Liver (tissue), 9 donors: Measurements from ENCODE around the gene CD81. TPM values are rescaled to one million over a fixed set of nuclear protein-coding genes. Genes with fewer than 3 reads are reported as not detected.

Experiments used
- DNase-seq: peaks from one replicate; pipeline ENCODE4 v3.0.0-alpha.2; 2017; ENCODE audit warnings: low spot score
- H3K27ac ChIP-seq, 2 donors: one replicate each; pipeline ENCODE4 v1.7.0; 2013; ENCODE audit warnings: inconsistent platforms in 2 of 2, low read length in 2 of 2, control low read depth in 1 of 2, low read depth in 1 of 2, mild to moderate bottlenecking in 1 of 2
- H3K27me3 ChIP-seq, 4 donors: one replicate each; pipeline versions ENCODE4 v1.6.1 to v1.7.0; 2013; ENCODE audit warnings: low read length in 3 of 4, inconsistent platforms in 1 of 4, mild to moderate bottlenecking in 1 of 4, moderate library complexity in 1 of 4; ENCODE audit not compliant: control insufficient read depth in 4 of 4, insufficient read depth in 4 of 4
- H3K36me3 ChIP-seq, 4 donors: one replicate each; pipeline versions ENCODE4 v1.6.1 to v1.7.0; 2013; ENCODE audit warnings: low read length in 3 of 4, mild to moderate bottlenecking in 3 of 4, low read depth in 1 of 4, moderate library complexity in 1 of 4; ENCODE audit not compliant: control insufficient read depth in 4 of 4, insufficient read depth in 3 of 4
- H3K4me1 ChIP-seq, 4 donors: one replicate each; pipeline versions ENCODE4 v1.6.1 to v1.7.0; 2013; ENCODE audit warnings: low read length in 3 of 4, mild to moderate bottlenecking in 3 of 4, moderate library complexity in 1 of 4; ENCODE audit not compliant: control insufficient read depth in 4 of 4, insufficient read depth in 4 of 4
- H3K4me3 ChIP-seq, 3 donors: one replicate each; pipeline versions ENCODE4 v1.6.1 to v1.7.0; 2013; ENCODE audit warnings: low read length in 3 of 3, control low read depth in 1 of 3, low read depth in 1 of 3, mild to moderate bottlenecking in 1 of 3
- H3K9ac ChIP-seq, 2 donors: one replicate each; pipeline ENCODE4 v1.7.0; 2013; ENCODE audit warnings: low read length in 2 of 2, mild to moderate bottlenecking in 2 of 2, moderate library complexity in 2 of 2, control low read depth in 1 of 2, low read depth in 1 of 2
- H3K9me3 ChIP-seq, 4 donors: one replicate each; pipeline versions ENCODE4 v1.6.1 to v1.7.0; 2013; ENCODE audit warnings: low read length in 3 of 4; ENCODE audit not compliant: control insufficient read depth in 4 of 4
- ATF3 ChIP-seq: IDR thresholded peaks from 2 replicates; pipeline ENCODE4 v1.6.1; 2016; ENCODE audit warnings: antibody characterized with exemption
- CTCF ChIP-seq: fragments of 150-350 bp; IDR thresholded peaks from 2 replicates; pipeline ENCODE4 v1.5.1; 2017; ENCODE audit warnings: improper control_type of control experiment, low read depth, low read length; ENCODE audit not compliant: missing input control
- EGR1 ChIP-seq, 2 donors: IDR thresholded peaks; 2 replicates each; pipeline ENCODE4 v1.6.1; 2016 to 2018; ENCODE audit warnings: antibody characterized with exemption in 2 of 2, low read depth in 2 of 2
- FOXA1 ChIP-seq: IDR thresholded peaks from 2 replicates; pipeline ENCODE4 v1.6.1; 2016; ENCODE audit warnings: antibody characterized with exemption
- FOXA2 ChIP-seq: IDR thresholded peaks from 2 replicates; pipeline ENCODE4 v1.6.1; 2016; ENCODE audit warnings: antibody characterized with exemption
- GABPA ChIP-seq, 2 donors: IDR thresholded peaks in 1 of 2; conservative IDR thresholded peaks in 1 of 2; 2 replicates each; pipeline ENCODE4 v1.6.1; 2016; ENCODE audit warnings: antibody characterized with exemption in 2 of 2, mild to moderate bottlenecking in 1 of 2, moderate library complexity in 1 of 2
- HNF4A ChIP-seq, 2 donors: conservative IDR thresholded peaks; 2 replicates each; pipeline ENCODE4 v1.6.1; 2016; ENCODE audit warnings: antibody characterized with exemption in 2 of 2, mild to moderate bottlenecking in 2 of 2
- HNF4G ChIP-seq: IDR thresholded peaks from 2 replicates; pipeline ENCODE4 v1.6.1; 2016; ENCODE audit warnings: antibody characterized with exemption
- JUND ChIP-seq, 2 donors: IDR thresholded peaks; 2 replicates each; pipeline ENCODE4 v1.6.1; 2016; ENCODE audit warnings: antibody characterized with exemption in 2 of 2
- MAX ChIP-seq: IDR thresholded peaks from 2 replicates; pipeline ENCODE4 v1.6.1; 2016; ENCODE audit warnings: antibody characterized with exemption
- NR2F2 ChIP-seq: IDR thresholded peaks from 2 replicates; pipeline ENCODE4 v1.6.1; 2016; ENCODE audit warnings: antibody characterized with exemption
- RAD21 ChIP-seq, 2 donors: IDR thresholded peaks; 2 replicates each; pipeline ENCODE4 v1.6.1; 2016; ENCODE audit warnings: antibody characterized with exemption in 2 of 2, mild to moderate bottlenecking in 2 of 2
- RXRA ChIP-seq, 2 donors: IDR thresholded peaks; 2 replicates each; pipeline ENCODE4 v1.6.1; 2017 to 2018; ENCODE audit warnings: antibody characterized with exemption in 2 of 2, mild to moderate bottlenecking in 1 of 2
- SP1 ChIP-seq: IDR thresholded peaks from 2 replicates; pipeline ENCODE4 v1.6.1; 2018; ENCODE audit warnings: antibody characterized with exemption, mild to moderate bottlenecking
- TAF1 ChIP-seq: conservative IDR thresholded peaks from 2 replicates; pipeline ENCODE4 v1.6.1; 2016; ENCODE audit warnings: antibody characterized with exemption, mild to moderate bottlenecking
- YY1 ChIP-seq: IDR thresholded peaks from 2 replicates; pipeline ENCODE4 v1.6.1; 2016; ENCODE audit warnings: antibody characterized with exemption, mild to moderate bottlenecking
- ZBTB33 ChIP-seq: IDR thresholded peaks from 2 replicates; pipeline ENCODE4 v1.6.1; 2016; ENCODE audit warnings: antibody characterized with exemption
- WGBS: extraction: QIAGEN DNeasy Blood & Tissue Kit; methylation state at CpG from one replicate; pipeline ENCODE4 v1.1.7; 2013; 5-methylcytosine and 5-hydroxymethylcytosine counted together
- polyA plus RNA-seq, 2 donors: library from polyadenylated mRNA; stranded (reverse) in 1 of 2; unstranded in 1 of 2; fragments of 200-250 nt in 1 of 2; fragments of >200 nt in 1 of 2; fragmentation: Nextera tagmentation in 1 of 2; extraction: Ambion mirVana in 1 of 2; gene quantifications; one replicate each; pipeline versions ENCODE4 v1.2.1 to v1.2.3, GENCODE V29; 2013 to 2015
- total RNA-seq, 2 donors: library from RNA; depleted of rRNA; stranded (reverse); fragments of >200 nt; gene quantifications; one replicate each; pipeline ENCODE4 v1.2.3, GENCODE V29; 2014
- donor health status: healthy.
- donor health status: healthy.
- donor health status: healthy.
- donor health status: healthy.
- donor health status: healthy.

Gene CD81
- total and polyA plus RNA-seq, 4 donors: 76.9 to 712 (median 164) TPM

- WGBS: 79% methylated on average over 14 of the region's 14 CpGs
- Histone ChIP-seq H3K4me1 (no peaks in the 10 kb centered on the region), H3K27ac (no peak overlapping the region), H3K27me3 (no peaks in the 10 kb centered on the region), H3K36me3 (no peaks in the 10 kb centered on the region), H3K9ac (no peak overlapping the region), H3K4me3 (no peak overlapping the region), H3K9me3 (no peaks in the 10 kb centered on the region)
- no peak for DNase-seq
- TF ChIP-seq FOXA1: no peak
- no peak for TF ChIP-seq TAF1
- TF ChIP-seq HNF4A (conservative IDR thresholded peaks at IDR 0.05): no peak
- TF ChIP-seq HNF4G: no peak
- TF ChIP-seq YY1: no peak
- TF ChIP-seq GABPA (IDR thresholded peaks at IDR 0.05 in 1 of 2, conservative IDR thresholded peaks at IDR 0.05 in 1 of 2): no peak
- no peak for TF ChIP-seq FOXA2
- TF ChIP-seq EGR1 (IDR thresholded peaks at IDR 0.05; ENCODE audit: low read depth in 2 of 2): no peak
- no peak for TF ChIP-seq ZBTB33
- no peak for TF ChIP-seq JUND (IDR thresholded peaks at IDR 0.05)
- no peak for TF ChIP-seq SP1
Observed at GRCh38 chr11:2426826-2427521, 49.9 kb downstream of the CD81 start.

- no peak for DNase-seq
- WGBS: 64% methylated on average over 12 of the region's 12 CpGs
- Histone ChIP-seq H3K4me3 (no peak overlapping the region), H3K4me1 (no peaks in the 10 kb centered on the region), H3K36me3 (no peaks in the 10 kb centered on the region), H3K27me3 (no peaks in the 10 kb centered on the region), H3K27ac (no peak overlapping the region), H3K9ac (no peak overlapping the region), H3K9me3 (no peaks in the 10 kb centered on the region)
- TF ChIP-seq RXRA (IDR thresholded peaks at IDR 0.05): no peak
- TF ChIP-seq FOXA1: no peak
- TF ChIP-seq SP1: no peak
- TF ChIP-seq ATF3: no peak
- TF ChIP-seq EGR1 (IDR thresholded peaks at IDR 0.05; ENCODE audit: low read depth in 2 of 2): no peak
- no peak for TF ChIP-seq GABPA (IDR thresholded peaks at IDR 0.05 in 1 of 2, conservative IDR thresholded peaks at IDR 0.05 in 1 of 2)
- no peak for TF ChIP-seq CTCF
- TF ChIP-seq ZBTB33: no peak
- no peak for TF ChIP-seq RAD21 (IDR thresholded peaks at IDR 0.05)
- no peak for TF ChIP-seq YY1
- TF ChIP-seq TAF1: no peak
- no peak for TF ChIP-seq MAX
- TF ChIP-seq HNF4A (conservative IDR thresholded peaks at IDR 0.05): no peak
- TF ChIP-seq NR2F2: no peak
Observed at GRCh38 chr11:2427721-2428321, 50.7 kb downstream of the CD81 start.
